ENCODE results near the gene MBD4.

Gene MBD4

GRCh38 chr3:129382366-129382765 is 57.4 kb downstream of the MBD4 start:
- DNase-seq (ENCODE audit: low spot score) = no peak

Measured in hepatic stellate cell (primary cell).